Body of pancreas (tissue), 4 donors: Measurements from ENCODE around the gene SETD9. TPM values are rescaled to one million over a fixed set of nuclear protein-coding genes. Genes with fewer than 3 reads are reported as not detected.

Experiments
- ATAC-seq: fragments of 150-250 bp; one replicate; pipeline ENCODE4 v1.9.1; 2016
- DNase-seq, 4 donors: peaks; one replicate each; pipeline ENCODE4 v3.0.0-alpha.2; 2019
- H3K27ac ChIP-seq, 4 donors: fragments of 200-600 bp; sonication (generic); 1 replicate in 3 of 4; 2 replicates in 1 of 4; pipeline versions ENCODE4 v1.5.1 to v1.6.1; 2016 to 2019; ENCODE audit warnings: mild to moderate bottlenecking in 1 of 4, mixed read lengths in 1 of 4, moderate library complexity in 1 of 4
- H3K27me3 ChIP-seq, 2 donors: fragments of 200-600 bp; sonication (generic); one replicate each; pipeline ENCODE4 v1.6.0; 2016; ENCODE audit warnings: mild to moderate bottlenecking in 1 of 2
- H3K36me3 ChIP-seq, 2 donors: fragments of 200-600 bp; sonication (generic); replicated peaks in 1 of 2; 2 replicates each; pipeline ENCODE4 v1.5.1; 2016; ENCODE audit warnings: low read depth in 2 of 2; ENCODE audit not compliant: insufficient read depth in 1 of 2
- H3K4me1 ChIP-seq: fragments of 200-600 bp; sonication (generic); one replicate; pipeline ENCODE4 v1.6.0; 2016
- H3K4me3 ChIP-seq, 2 donors: fragments of 200-600 bp; sonication (generic); 1 replicate in 1 of 2; 2 replicates in 1 of 2; pipeline ENCODE4 v1.5.1; 2016 to 2019
- H3K9me3 ChIP-seq, 3 donors: fragments of 200-600 bp; sonication (generic); 1 replicate in 2 of 3; 2 replicates in 1 of 3; pipeline ENCODE4 v1.5.1; 2016
- POLR2A ChIP-seq, 3 donors: fragments of 450-650 bp; IDR thresholded peaks; one replicate each; pipeline ENCODE4 v1.6.1; 2016; ENCODE audit warnings: antibody characterized with exemption in 3 of 3, mild to moderate bottlenecking in 2 of 3
- WGBS, 2 donors: methylation state at CpG; one replicate each; pipeline ENCODE4 v1.1.5; 2017; 5-methylcytosine and 5-hydroxymethylcytosine counted together
- intact Hi-C: fragments of 100-400 bp; cut with DNase I; formaldehyde crosslinking; loops from one replicate; pipeline ENCODE4 v1.15.1; 2023
- total RNA-seq, 2 donors: library from RNA; depleted of rRNA; stranded (reverse); fragments of >200 nt; gene quantifications; one replicate each; pipeline ENCODE4 v1.1.0, GENCODE V29; 2016
- TF ChIP-seq, protein P1 (sequence below), 7 experiments: fragments of 450-650 bp in 4 of 7; fragments of 200-600 bp in 3 of 7; sonication (generic) in 3 of 7; IDR thresholded peaks; one replicate each; pipeline ENCODE4 v1.5.1; 2016 to 2019; ENCODE audit warnings: antibody characterized with exemption in 7 of 7

The SETD9 gene
- 10 to 100 TPM in 1 of 2 donors, 1 to 10 TPM in 1; 4.6 to 10.1 TPM for total RNA-seq

DNA sequence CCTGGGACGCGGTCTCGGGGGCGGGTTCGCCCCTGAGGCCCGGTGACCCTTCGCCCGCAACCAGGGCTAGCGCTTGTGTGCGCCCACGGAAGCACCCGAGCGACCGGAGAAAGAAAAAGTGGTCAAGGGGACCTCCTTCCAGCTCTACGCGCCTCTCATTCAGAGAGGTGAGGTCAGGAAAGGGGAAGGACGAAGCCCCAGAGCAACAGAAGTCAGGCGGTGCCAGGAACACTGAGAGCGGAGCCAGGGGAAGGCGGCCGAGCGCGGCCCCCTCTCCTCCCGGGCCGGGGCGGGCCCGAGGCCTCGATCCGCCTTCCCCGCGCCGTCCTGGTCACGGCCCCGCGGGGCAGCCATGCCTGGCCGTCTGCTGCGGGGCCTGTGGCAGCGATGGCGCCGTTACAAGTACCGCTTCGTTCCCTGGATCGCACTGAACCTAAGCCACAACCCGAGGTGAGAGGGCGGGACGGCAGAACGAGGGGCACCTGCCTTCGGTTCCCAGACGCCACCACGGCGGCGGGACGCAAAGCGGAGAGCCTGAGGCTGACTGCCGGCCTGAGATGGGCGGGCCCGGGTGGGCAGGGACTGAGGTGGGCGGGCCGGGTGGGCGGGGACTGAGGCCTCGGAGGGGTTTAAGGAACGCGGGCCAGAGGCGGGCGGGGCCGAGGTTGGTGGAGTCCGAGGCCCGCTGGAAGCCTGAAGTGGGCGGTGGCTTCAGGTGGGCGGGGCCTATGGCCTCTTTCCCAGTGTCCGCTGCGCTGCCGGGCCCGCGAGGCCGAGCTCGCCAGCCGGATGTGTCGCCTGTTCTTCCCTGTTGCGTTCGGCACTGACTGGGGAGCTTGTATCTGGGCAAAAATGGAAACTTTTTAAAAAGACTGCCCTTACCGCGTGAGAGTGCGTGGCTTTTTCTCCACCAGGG lies at the start of gene SETD9:
Gene SETD9, plus strand, starts transcription at position 303 of the 916 bp plus-strand sequence. Its CDS starts 50 bp downstream, at position 353.
- Histone ChIP-seq H3K9me3 (no peaks in the 10 kb centered on the region), H3K4me3 (peak within 1 kb of the TSS; percentile 26 to 56), H3K4me1 (peaks cover 15% of the 10 kb centered on the region), H3K27me3 (no peaks in the 10 kb centered on the region), H3K36me3 (no peaks in the 10 kb centered on the region), H3K27ac (peak within 1 kb of the TSS; percentile 93 to 99 (median 96))
- 0 to 1% methylated on average over 35 to 80 of the region's 84 CpGs for WGBS, 2 donors
- ATAC-seq (peak; percentile 89), DNase-seq (peak; percentile 99 to 100 (median 99))
- TF ChIP-seq POLR2A (IDR thresholded peaks at IDR 0.05): peak; percentile 85 to 95 (median 92)
- TF ChIP-seq, protein P1, sequence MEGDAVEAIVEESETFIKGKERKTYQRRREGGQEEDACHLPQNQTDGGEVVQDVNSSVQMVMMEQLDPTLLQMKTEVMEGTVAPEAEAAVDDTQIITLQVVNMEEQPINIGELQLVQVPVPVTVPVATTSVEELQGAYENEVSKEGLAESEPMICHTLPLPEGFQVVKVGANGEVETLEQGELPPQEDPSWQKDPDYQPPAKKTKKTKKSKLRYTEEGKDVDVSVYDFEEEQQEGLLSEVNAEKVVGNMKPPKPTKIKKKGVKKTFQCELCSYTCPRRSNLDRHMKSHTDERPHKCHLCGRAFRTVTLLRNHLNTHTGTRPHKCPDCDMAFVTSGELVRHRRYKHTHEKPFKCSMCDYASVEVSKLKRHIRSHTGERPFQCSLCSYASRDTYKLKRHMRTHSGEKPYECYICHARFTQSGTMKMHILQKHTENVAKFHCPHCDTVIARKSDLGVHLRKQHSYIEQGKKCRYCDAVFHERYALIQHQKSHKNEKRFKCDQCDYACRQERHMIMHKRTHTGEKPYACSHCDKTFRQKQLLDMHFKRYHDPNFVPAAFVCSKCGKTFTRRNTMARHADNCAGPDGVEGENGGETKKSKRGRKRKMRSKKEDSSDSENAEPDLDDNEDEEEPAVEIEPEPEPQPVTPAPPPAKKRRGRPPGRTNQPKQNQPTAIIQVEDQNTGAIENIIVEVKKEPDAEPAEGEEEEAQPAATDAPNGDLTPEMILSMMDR (IDR thresholded peaks at IDR 0.05): no peak
- intact Hi-C loops: loop anchor here (10.0 kb wide), 1 partner anchor 315 kb away; no protein-coding TSS in a partner anchor

DNA sequence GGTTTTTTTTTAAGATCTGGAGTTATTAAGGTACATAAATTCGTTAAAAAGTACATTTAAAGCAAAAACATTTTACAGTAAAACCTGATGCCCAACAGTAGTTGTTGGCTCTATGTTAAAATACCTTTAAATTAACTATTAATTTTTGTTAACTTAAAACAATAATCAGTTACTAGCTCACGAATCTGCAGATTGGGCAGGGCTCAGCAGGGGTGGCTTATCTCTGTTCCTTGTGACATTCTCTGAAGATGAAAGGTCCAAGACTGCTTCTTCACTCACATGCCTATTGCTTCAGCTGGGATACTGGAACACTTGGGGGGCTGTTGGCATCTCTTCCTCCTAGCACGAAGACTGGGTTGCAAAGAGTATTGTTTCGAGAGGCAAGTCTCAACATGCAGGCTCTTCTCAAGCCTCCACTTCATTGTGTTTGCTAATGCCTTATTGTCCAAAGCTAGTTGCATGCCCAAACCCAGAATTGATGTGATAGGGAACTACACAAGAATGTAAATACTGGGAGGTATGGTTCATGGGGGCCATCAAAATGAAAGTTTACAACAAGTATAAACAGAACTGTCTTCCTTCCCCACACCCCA lies 47.4 kb upstream of the SETD9 start:
- H3K9me3 ChIP-seq: no peaks in the 10 kb centered on the region
- no peaks in the 10 kb centered on the region for H3K27me3 ChIP-seq
- intact Hi-C loops: no loop called here
- DNase-seq: no peak
- no peak for TF ChIP-seq POLR2A (IDR thresholded peaks at IDR 0.05)
- TF ChIP-seq, protein P1 (IDR thresholded peaks at IDR 0.05): no peak
- 81 to 85% methylated on average over 4 of the region's 4 CpGs for WGBS, 2 donors
- no peak overlapping the region for H3K4me3 ChIP-seq
- H3K27ac ChIP-seq: no peak overlapping the region
- H3K4me1 ChIP-seq: peaks cover 21% of the 10 kb centered on the region
- peaks cover 0 to 15% of the 10 kb centered on the region in 2 donors for H3K36me3 ChIP-seq
- ATAC-seq: no peak

DNA sequence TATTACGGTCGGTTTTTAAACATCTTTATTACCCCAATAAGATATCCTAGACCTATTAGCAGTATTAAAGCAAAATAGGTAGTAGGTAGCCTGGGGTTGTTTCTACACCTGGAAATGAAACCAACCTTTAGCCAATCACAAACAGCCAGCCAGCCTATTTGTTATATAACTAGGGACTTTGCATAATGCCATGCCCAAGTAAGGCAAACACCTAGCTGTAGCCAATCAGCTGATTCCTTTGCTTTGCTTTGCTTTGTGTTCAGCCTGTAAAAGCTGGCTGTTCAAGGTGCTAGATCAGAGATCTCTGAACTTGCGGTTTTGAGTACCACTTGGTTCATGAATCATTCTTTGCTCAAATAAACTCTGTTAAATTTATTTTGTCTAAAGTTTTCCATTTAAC lies 46.5 kb upstream of the SETD9 start:
- WGBS, 2 donors: 94 to 96% methylated on average over 3 of the region's 3 CpGs
- no peak for ATAC-seq

DNA sequence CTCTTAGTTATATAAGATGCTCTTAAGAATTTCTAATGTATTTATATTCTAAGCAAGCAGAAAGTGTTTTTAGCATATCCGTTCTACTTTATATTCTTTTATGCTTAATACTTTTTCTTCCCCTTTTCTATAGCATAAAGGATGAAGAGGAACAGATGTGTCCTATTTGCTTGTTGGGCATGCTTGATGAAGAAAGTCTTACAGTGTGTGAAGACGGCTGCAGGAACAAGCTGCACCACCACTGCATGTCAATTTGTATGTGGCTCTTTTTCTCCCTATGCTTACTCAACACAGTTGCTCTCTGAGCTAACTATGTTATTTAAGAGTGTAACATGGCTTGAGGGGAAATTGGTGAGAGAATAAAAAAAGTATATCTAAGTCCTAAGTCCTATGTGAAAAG lies 37.6 kb upstream of the SETD9 start:
- 68 to 89% methylated on average over 2 of the region's 2 CpGs for WGBS, 2 donors
- intact Hi-C loops: no loop called here
- Histone ChIP-seq H3K27me3 (no peaks in the 10 kb centered on the region), H3K4me1 (no peaks in the 10 kb centered on the region), H3K27ac (no peak overlapping the region), H3K9me3 (no peaks in the 10 kb centered on the region), H3K4me3 (no peak overlapping the region), H3K36me3 (peaks cover 7 to 27% of the 10 kb centered on the region in 2 donors)
- TF ChIP-seq, protein P1 (IDR thresholded peaks at IDR 0.05): no peak
- TF ChIP-seq POLR2A (IDR thresholded peaks at IDR 0.05): no peak
- no peak for ATAC-seq
- DNase-seq: no peak

More for the DNA sequence above, 46.5 kb upstream of the SETD9 start:
- intact Hi-C loops: no loop called here
- no peaks in the 10 kb centered on the region for H3K27me3 ChIP-seq
- H3K27ac ChIP-seq: no peak overlapping the region
- H3K4me3 ChIP-seq: no peak overlapping the region
- DNase-seq: no peak
- peaks cover 0 to 15% of the 10 kb centered on the region in 2 donors for H3K36me3 ChIP-seq
- H3K9me3 ChIP-seq: no peaks in the 10 kb centered on the region
- TF ChIP-seq, protein P1 (IDR thresholded peaks at IDR 0.05): no peak
- no peak for TF ChIP-seq POLR2A (IDR thresholded peaks at IDR 0.05)
- H3K4me1 ChIP-seq: peaks cover 21% of the 10 kb centered on the region
